Vagina (tissue), 2 donors: ENCODE results near the gene KIRREL3.

ENCODE experiments used
- POLR2A ChIP-seq, 2 donors: fragments of 450-650 bp; IDR thresholded peaks; one replicate each; pipeline ENCODE4 v1.6.1; 2017; ENCODE audit warnings: antibody characterized with exemption in 2 of 2, mild to moderate bottlenecking in 2 of 2, moderate library complexity in 2 of 2
- POLR2AphosphoS5 ChIP-seq, 2 donors: sonication (generic); formaldehyde crosslinking; IDR thresholded peaks; one replicate each; pipeline ENCODE4 v1.9.0; 2017; ENCODE audit warnings: antibody characterized with exemption in 2 of 2, mild to moderate bottlenecking in 2 of 2, low read depth in 1 of 2; ENCODE audit not compliant: insufficient read depth in 1 of 2
- TF ChIP-seq, protein P1 (sequence below), 3 experiments: fragments of 450-650 bp in 2 of 3; fragments of 200-600 bp in 1 of 3; sonication (generic) in 1 of 3; IDR thresholded peaks; one replicate each; pipeline ENCODE4 v1.5.1; 2017 to 2019; ENCODE audit warnings: antibody characterized with exemption in 3 of 3, mild to moderate bottlenecking in 2 of 3, moderate library complexity in 2 of 3

DNA sequence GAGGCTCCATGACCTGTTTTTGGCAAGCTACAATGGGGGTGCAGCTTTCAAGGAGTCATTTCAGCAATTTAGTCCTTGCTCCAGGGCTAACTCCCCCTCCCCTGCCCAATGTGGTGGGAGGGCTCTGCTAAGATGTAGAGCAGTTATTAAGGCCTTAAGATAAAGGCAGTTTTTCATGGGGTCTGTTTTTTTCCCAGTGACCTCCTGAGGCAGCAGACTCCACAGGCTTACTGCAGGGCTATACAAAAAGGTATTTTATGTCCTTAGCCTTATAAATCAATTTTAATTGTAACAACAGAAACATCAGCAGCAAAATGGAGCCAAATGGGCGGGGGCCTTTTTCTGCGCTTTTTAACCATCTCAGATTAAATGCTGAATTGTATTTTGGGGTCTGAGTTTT is 192.3 kb downstream of the KIRREL3 start:
- TF ChIP-seq, protein P1, sequence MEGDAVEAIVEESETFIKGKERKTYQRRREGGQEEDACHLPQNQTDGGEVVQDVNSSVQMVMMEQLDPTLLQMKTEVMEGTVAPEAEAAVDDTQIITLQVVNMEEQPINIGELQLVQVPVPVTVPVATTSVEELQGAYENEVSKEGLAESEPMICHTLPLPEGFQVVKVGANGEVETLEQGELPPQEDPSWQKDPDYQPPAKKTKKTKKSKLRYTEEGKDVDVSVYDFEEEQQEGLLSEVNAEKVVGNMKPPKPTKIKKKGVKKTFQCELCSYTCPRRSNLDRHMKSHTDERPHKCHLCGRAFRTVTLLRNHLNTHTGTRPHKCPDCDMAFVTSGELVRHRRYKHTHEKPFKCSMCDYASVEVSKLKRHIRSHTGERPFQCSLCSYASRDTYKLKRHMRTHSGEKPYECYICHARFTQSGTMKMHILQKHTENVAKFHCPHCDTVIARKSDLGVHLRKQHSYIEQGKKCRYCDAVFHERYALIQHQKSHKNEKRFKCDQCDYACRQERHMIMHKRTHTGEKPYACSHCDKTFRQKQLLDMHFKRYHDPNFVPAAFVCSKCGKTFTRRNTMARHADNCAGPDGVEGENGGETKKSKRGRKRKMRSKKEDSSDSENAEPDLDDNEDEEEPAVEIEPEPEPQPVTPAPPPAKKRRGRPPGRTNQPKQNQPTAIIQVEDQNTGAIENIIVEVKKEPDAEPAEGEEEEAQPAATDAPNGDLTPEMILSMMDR (IDR thresholded peaks at IDR 0.05): no peak
- TF ChIP-seq POLR2A (IDR thresholded peaks at IDR 0.05) (no peak), POLR2AphosphoS5 (IDR thresholded peaks at IDR 0.05; ENCODE audit: insufficient read depth in 1 of 2, low read depth in 1 of 2) (no peak)
